BJ (cell line): ENCODE results near the gene KLHDC3. TPM values are rescaled to one million over a fixed set of nuclear protein-coding genes. Genes with fewer than 3 reads are reported as not detected.
"Not testable (repeated sequence)": the region's sequence is repeated elsewhere in the genome, so short reads cannot be mapped to it uniquely, and the experiment has no call there.

Source experiments
- CTCF ChIA-PET: fragments of 350-600 bp; formaldehyde crosslinking; extraction: SDS; loops from one replicate; lab custom pipeline; 2021; ENCODE audit warnings: antibody characterized with exemption, inconsistent platforms; lab: Yijun Ruan, JAX
- POLR2A ChIA-PET: fragments of 300-600 bp; sonication (Branson Sonifier 250); formaldehyde crosslinking; extraction: SDS; loops from one replicate; lab custom pipeline; 2021; ENCODE audit warnings: antibody characterized with exemption; lab: Charles Lee
- DNase-seq: peaks from one replicate; pipeline ENCODE4 v3.0.0-alpha.2; 2011; ENCODE audit warnings: low read depth
- H3K27me3 ChIP-seq: 2 replicates; pipeline ENCODE4 v1.6.0; 2011; ENCODE audit warnings: low read length; ENCODE audit not compliant: control insufficient read depth, insufficient read depth
- H3K36me3 ChIP-seq: 2 replicates; pipeline ENCODE4 v1.5.1; 2011; ENCODE audit warnings: low read length; ENCODE audit not compliant: control insufficient read depth, insufficient read depth
- H3K4me3 ChIP-seq: 2 replicates; pipeline ENCODE4 v1.5.1; 2011; ENCODE audit warnings: low read depth, mild to moderate bottlenecking, control low read depth, low read length
- CTCF ChIP-seq: IDR thresholded peaks from 2 replicates; pipeline ENCODE4 v1.5.1; 2011; ENCODE audit warnings: low read depth, mild to moderate bottlenecking, control low read depth, inconsistent platforms, low read length, moderate library complexity; ENCODE audit not compliant: insufficient read depth
- polyA plus RNA-seq: library from polyadenylated mRNA; depleted of rRNA; stranded (reverse); fragments of >200 nt; gene quantifications from 2 replicates; pipeline ENCODE4 v1.2.3, GENCODE V29; 2011

KLHDC3 gene
- polyA plus RNA-seq, 1 experiment: 102 TPM

GRCh38 chr6:42988486-42989020 lies 25.5 kb upstream of the KLHDC3 start:
- Histone ChIP-seq H3K36me3 (0 out of 2 replicates have a peak, but pooled peaks cover 3% of the 10 kb centered on the region), H3K27me3 (no peaks in the 10 kb centered on the region), H3K4me3 (no peak overlapping the region)
- TF ChIP-seq CTCF: no peak
- DNase-seq: no peak
- ChIA-PET CTCF (interaction anchor here (0.9 to 1.3 kb wide), 4 partner anchors 10 to 32 kb away, joined by 3 to 4 read pairs (median 3); partner anchors contain the start of genes PEX6 and RRP36), POLR2A (interaction anchor here (0.5 kb wide), 1 partner anchor 79 kb away, joined by 4 read pairs; no protein-coding TSS in a partner anchor)

- POLR2A ChIA-PET: no interaction called here
- H3K36me3 ChIP-seq: peaks cover 3% of the 10 kb centered on the region; the same call in 1 of the 2 replicates
- no peak overlapping the region for H3K4me3 ChIP-seq
- no peaks in the 10 kb centered on the region for H3K27me3 ChIP-seq
- CTCF ChIA-PET: no interaction called here
- TF ChIP-seq CTCF: no peak
- DNase-seq: no peak
Observed at GRCh38 chr6:42989923-42990322, 24.1 kb upstream of the KLHDC3 start.

- DNase-seq: no peak
- CTCF ChIA-PET: interaction anchor here (1.4 kb wide), 1 partner anchor 20 kb away, joined by 5 read pairs; the partner anchor contains the start of genes KLHDC3 and MEA1
- Histone ChIP-seq H3K4me3 (no peak overlapping the region), H3K27me3 (no peaks in the 10 kb centered on the region), H3K36me3 (peaks cover 3% of the 10 kb centered on the region; the same call in 1 of the 2 replicates)
- no peak for TF ChIP-seq CTCF
- POLR2A ChIA-PET: no interaction called here
Observed at GRCh38 chr6:42993445-42993844, 20.6 kb upstream of the KLHDC3 start.

GRCh38 chr6:42996513-42996912 lies 17.5 kb upstream of the KLHDC3 start:
- TF ChIP-seq CTCF: no peak
- ChIA-PET POLR2A (interaction anchor here (0.7 kb wide), 2 partner anchors 105 to 125 kb away, joined by 3 to 4 read pairs; no protein-coding TSS in a partner anchor), CTCF (interaction anchor here (1.2 to 2.2 kb wide), 2 partner anchors 12 to 147 kb away, joined by 3 to 16 read pairs; no protein-coding TSS in a partner anchor)
- no peak for DNase-seq
- H3K36me3 ChIP-seq: peaks cover 3% of the 10 kb centered on the region; the same call in 1 of the 2 replicates
- H3K27me3 ChIP-seq: no peaks in the 10 kb centered on the region
- H3K4me3 ChIP-seq: no peak overlapping the region

GRCh38 chr6:42998205-42998604 lies 15.8 kb upstream of the KLHDC3 start:
- H3K36me3 ChIP-seq, CTCF ChIA-PET, H3K4me3 ChIP-seq, H3K27me3 ChIP-seq, POLR2A ChIA-PET, DNase-seq: not testable (repeated sequence)

- POLR2A ChIA-PET: no interaction called here
- CTCF ChIA-PET: interaction anchor here (0.6 kb wide), 1 partner anchor 334 kb away, joined by 3 read pairs; no protein-coding TSS in a partner anchor
Observed at GRCh38 chr6:43001843-43002242, 12.2 kb upstream of the KLHDC3 start.

More at GRCh38 chr6:43001843-43002242, 12.2 kb upstream of the KLHDC3 start:
- H3K36me3 ChIP-seq: peaks cover 1% of the 10 kb centered on the region; the same call in 1 of the 2 replicates
- H3K4me3 ChIP-seq: no peak overlapping the region
- DNase-seq: no peak
- H3K27me3 ChIP-seq: no peaks in the 10 kb centered on the region
- TF ChIP-seq CTCF: no peak
